HG02678 (cell line): ENCODE data around the gene KIF18B.
"Not testable (repeated sequence)": the region's sequence is repeated elsewhere in the genome, so short reads cannot be mapped to it uniquely, and the experiment has no call there.

ENCODE experiments used
- ATAC-seq: cut with Tn5 transposase; IDR thresholded peaks from one replicate; pipeline ENCODE4 v1.9.1; 2021; ENCODE audit warnings: mild to moderate bottlenecking, moderate library complexity; ENCODE audit not compliant: unreplicated experiment

The KIF18B gene

DNA sequence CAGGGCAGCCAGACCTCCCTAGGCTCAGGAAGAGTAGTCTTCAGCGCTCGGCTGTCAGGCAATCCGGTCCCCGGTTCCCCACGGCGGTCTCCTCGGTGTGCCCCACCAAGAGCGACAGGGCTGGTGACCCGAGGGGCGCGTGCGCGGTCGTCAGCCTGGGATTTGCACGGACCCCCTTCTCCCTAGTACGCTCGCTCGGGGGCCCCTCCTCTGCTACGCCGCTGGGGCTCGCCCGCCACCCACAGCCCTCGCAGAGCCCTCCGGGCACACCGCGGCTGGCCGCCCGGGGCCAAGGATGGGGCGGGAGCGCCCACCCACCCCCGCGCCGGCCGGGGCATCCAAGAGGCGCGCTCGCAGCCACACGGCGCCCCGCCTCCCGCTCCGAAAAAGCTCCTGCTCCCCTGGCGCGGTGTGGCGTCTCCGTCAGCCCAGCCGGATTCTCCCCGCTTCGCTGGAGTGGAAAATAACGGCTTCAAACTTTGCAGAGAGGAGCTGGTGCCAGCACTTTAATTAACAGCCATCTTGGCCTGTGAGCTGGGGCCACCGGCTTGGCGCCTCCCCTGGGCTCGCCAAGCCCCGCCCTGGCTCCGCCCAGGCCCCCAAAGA, 22.7 kb upstream of the KIF18B start:
- no peak for ATAC-seq

DNA sequence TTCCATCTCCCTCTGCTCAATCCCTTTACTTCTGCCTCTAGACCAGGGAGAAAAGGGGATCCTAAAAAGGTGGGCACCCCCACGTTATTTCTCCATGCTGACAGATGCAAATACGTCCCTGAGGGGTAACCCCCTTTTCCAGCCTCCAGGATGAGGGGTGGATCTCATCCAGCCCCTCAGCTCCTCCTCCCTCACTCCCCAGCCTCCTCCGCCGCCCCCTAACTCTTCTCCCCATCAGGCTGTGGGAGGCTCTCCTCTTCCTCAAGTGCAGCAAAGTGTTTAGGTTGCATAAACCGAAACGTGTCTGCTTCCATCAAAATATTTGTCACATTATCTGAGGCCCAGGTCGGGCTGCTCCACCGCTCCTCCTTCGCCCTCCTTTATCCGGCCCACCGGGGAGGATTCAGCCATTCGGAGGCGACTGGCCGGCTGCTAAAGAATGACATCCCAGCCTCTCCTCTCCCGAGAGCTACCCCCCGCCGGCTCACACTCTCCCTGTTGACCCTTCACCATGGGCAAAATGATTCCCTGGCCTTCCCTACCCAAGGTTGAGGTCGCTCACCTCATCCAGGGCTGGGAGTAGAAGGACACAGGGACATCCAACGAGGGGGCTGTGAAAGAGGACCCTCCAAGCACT, 21.7 kb upstream of the KIF18B start:
- ATAC-seq: no peak

DNA sequence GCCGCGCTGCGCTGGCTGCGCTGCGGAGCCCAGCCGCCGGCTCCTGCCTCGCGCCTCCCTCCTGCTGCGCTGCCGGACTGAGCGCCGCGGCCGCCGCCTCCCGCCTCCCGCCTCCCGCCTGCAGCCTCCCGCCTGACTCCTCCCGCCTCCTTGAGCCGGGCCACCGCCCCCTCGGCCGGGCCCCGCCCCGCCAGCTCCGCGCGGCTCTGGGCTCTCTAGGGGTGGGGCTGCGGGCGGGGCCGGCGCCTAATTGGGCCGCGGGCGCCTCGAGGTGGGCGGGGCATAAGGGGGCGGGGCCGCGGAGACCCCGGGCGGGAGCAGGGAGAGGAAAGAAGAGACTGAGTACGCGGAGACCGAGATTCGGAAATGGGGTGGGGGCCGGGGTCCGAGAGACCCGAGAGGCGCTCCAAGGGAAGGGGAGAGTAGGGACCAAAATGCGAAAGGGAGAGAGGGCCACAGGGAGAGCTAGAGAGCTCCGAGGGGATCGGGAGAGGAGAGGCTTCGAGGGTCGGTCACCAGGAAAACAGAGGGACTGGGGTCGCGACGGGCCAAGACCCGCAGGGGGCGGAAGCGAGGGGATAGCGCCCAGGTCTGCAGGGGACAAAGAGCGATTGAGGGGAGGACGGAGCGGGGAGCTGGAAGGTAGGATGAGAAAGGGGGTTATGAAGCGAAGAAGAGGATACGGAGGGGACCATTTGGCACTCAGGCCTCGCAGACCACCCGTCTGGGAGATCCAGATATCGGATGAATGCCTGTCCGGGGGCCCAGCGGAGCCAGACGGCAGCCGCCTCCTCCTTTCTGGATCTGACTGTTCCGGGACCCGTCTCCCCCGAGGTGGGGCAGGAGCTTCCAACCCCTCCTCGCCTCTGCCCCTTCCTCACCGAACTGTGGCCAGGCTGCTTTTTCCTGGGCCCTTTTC, 20.9 kb upstream of the KIF18B start, which contains the start of gene C1QL1:
Gene C1QL1, minus strand, starts transcription at position 79 of the 919 bp plus-strand sequence. CDS start 255 bp downstream, outside the sequence.
- ATAC-seq: peak; percentile 94

DNA sequence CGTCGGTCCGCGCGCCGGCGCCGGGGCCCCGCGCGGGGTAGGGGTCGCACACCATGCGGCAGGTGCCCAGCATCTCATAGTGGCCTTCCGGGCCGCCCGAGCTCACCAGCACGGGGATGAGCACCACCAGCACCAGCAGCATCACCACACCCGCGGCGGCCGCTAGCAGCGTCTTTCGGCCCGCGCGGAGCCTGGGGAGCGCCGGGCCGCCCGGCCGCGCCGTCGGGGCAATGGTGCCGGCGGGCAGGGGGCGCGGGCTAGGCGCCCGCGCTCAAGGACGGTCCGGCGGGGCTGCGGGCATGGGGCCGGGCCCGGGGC, 20.3 kb upstream of the KIF18B start:
- peak; percentile 9 for ATAC-seq

DNA sequence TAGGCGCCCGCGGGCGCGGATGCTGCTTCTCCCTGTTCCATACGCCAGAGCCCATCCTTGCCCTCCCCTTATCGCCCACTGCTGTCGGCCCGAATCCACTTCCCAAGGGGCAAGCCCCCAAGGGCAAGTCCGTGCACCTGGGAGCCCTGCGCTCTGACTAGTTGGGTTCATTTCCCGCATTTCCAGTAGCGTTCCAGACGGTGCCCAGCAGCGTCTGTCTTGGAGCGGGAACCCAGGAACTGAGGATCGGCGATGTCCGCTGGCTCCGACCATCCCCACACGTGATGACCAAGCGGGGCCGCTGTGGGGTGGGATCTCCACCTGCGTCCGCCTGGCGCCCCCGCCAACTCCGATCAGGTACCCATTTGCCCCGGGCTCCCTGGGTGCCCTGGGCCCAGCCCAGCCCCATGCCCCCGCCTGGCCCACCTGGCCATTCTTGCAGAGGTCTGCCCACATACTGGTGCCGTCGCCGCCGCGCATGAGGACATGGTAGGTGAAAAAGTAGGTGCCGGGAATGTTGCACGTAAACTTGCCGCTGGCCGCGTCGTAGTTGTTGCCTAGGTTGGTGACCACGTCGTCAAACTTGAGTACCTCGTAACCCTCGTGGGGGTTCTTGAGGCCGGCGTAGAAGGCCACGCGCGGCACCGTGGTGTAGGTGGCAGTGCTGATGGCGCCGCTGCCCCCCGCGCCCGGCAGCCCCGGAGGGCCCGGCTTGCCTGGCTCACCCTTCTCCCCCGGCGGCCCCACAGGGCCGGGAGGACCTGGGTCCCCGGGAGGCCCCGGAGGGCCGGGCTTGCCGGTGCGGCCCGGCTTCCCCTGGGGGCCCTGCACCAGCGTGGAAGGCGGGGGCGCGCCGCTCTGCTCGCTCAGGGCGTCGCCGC, 19.7 kb upstream of the KIF18B start:
- ATAC-seq: no peak

DNA sequence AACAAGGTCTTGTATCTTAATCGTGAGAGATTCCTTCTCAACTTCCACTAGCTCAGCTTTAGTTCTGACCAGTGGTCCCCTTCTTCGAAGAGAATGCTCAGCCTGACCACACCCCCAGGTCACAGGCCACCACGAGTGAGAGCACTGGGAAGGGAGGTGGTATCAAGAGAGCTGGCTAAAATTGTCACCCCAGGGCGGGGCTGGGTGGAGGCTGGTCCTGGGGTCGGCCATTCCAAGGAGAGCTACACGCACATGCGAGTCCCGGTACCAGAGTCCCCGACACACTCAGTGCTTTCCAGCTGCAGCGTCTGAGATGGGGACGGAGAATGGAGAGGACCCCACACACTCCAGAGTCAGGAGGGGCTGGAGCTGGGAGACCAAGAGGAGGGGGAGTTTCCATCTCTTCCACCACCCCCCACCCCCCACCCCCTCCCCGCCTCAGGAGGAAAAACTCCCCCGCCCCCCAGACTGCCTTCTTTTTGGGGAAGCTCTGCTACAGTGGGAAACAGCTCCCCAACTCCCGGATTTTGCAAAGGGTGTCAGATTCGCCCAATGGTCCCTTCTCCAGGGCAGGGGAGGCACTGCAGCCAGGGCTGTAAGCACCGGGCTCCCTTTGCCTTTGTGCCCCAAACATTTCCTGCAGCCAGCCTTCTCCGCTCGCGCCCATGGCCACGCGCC, 18.9 kb upstream of the KIF18B start:
- ATAC-seq: no peak

DNA sequence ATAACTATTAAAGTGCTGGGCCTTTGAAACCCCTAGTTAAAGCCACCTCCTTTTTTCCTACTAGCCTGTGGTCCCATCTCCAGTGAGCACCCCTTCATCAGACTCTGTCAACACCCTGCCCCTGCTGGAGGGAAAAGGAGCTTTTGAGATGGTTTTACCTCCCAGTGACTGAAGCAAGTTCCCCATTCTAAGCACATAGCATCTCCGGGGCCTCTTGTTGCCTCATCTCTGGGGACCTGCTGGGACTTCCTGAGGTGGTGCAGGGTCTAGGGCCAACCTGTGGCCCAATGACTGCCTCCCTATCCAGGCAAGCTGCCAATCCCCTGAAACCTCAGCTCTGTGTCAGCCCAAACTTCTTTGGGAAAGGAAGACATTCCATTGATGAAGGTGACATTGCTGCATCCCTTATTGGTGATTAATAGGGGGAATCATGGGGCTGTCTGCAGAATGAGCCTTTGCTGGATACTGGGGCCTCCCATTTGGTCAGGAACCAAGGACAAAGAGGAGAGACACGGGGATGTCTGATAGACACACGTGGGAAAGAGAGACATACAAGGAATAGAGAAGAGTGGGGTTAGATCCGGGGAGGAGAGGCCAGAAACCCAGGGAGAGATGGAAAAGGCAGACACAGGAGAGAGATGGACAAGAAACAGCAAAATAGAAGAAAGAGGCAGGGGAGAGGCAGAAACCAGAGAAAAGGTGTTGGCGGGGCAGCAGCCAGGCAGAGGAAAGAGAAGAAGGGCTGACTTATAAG, 18.1 kb upstream of the KIF18B start:
- no peak for ATAC-seq

DNA sequence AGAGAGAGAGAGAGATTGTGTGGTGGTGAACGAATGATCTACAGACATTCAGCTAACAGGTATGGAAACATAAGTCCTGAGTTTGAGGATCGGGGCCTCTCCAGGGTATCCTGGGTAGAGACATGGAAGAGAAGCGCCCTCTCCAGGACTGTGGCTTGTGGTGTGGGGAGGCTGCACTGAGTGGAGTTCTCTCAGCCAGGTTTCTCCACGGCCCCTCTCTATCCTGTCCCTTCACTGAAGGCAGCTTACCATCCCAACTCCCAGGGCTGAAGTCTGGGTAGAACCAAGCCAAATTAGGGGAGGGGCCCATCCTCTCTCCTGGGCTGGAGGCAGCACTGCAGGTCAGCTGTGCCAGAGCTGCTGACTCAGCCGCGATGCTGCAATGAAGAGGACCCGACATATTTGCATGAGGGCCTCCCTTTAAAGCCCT, 14.4 kb upstream of the KIF18B start:
- ATAC-seq: no peak

DNA sequence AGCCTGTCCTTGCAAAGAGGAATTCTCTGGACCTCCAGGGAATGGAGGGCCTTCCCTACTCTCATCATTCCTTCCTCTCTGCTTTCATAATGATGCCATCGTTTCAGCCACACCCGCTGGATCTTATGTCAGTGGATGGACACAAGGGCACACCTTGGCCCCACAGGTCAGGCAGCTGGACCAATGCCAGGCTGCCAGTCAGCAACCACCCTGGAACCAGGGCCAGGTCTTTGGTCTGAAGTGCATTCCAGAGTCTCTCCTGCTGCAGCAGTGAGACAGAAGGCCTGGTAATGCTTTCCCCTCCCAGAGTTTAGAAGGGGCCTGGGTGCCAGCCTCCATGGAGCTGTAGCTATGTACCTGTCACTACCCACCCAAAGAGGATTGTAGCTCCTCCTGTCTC, 13.1 kb upstream of the KIF18B start:
- no peak for ATAC-seq

DNA sequence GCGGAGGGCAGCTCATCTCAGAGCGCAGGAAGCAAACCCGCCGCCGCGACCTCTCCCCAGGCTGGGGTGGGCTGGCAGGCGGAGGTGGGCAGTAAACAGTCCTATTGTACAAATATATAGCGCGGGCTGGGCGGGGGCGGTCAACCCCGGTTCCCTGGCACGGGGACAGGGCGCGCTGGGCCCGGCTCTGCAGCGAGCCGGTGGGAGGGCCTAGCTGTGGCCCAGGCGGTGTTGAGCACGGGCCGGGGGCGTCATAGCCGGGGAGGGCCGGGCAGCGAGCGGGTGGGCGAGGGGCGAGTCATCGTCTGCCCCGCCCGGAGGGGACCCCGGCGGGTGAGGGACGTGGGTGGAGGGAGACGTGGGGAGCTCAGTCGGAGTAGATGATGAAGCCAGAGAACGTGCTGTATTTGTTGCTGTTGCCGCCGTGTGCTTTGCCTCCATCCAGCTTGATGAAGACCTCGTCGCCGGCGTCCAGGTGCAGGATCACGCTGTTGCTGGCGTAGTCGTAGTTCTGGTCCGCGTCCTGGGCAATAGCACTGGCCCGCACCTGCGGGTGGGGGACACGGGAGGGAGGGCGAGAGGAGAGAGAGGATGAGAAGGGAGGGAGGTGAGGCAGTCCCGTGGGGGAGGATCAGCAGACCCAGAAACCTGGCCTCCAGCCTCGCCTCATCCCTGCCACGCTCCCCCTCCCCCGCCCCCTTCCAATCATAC, 12.4 kb upstream of the KIF18B start:
- ATAC-seq: no peak

DNA sequence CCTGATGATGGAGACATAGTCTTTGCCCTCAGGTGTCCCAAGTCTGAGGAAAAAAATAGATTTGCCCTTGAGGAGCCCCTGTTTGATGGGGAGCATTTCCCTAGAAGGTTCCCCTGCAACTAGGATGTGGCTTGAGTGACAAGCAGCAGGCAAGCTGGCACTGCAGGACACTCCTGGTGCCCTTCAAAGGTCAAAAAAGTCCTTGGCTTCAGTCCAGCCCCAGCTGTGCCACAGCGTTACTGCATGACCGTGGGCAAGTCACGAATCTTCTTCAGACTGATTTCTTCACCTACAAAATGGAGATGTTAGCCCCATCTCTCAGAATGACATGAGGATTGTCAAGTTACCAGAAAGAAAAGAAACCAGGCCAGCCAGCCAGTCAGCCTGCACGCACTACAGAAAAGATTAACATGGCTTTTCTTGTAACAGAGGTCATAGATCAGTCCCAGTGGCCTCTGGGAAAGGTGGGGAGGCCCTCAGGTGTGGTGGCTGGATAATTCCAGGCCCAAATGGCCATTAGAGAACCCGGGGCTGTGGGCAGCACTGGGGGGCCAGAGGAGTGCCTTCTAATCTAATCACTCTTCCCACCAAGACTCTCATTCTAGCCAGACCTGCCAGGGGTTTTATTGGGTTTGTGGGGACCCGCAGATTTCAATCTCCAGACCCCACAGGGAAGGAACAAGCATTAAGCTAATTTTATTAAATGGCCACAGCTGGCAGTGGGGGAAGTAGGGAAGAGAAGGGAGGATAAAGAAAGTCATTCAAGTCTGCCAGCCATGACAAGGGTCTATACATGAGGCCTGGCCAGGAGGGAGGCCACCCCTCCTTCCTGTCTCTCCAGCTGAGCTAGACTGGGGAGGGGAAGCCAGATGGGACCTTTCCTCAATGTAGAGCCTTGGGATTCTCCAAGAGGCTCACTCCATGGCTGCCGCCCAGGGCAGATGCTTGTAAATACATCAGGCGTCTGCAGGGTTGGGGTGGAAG, 9.7 kb upstream of the KIF18B start:
- ATAC-seq: no peak

DNA sequence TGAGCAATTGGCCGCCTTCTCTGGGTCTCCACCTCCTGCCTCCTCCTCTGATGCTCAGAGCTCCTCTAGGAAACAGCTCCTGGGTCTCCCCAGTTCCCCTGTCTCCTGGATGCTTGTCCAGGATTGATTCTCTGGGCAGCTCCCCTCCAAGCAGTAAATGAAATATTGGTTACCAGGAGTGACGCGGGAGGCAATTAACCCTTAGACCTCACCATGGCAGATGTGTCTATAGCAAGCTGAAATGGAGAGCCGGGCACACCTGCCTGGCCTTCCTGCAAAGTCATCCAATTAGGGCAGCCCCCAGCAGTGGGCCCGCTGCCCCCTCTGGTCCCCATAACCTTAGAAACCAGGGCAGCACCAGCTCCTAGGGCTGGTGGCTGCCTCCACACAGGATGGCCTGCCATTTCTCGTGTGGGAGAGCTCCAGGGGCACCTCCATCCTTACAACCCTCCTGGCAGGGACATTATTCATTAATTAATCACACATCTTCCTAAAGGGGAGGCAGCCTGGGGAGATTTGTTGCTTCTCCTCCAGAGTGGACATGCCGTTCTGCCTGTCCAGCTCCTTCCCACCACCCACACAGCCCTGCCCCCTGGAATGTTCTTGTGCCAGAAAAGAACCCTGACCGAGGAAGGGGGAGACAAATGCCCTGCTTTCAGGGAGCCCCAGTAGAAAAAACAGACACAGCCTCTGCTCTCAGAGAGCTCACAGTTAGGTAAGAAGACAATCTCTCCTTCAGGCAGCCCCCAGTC, 8.3 kb upstream of the KIF18B start:
- no peak for ATAC-seq

DNA sequence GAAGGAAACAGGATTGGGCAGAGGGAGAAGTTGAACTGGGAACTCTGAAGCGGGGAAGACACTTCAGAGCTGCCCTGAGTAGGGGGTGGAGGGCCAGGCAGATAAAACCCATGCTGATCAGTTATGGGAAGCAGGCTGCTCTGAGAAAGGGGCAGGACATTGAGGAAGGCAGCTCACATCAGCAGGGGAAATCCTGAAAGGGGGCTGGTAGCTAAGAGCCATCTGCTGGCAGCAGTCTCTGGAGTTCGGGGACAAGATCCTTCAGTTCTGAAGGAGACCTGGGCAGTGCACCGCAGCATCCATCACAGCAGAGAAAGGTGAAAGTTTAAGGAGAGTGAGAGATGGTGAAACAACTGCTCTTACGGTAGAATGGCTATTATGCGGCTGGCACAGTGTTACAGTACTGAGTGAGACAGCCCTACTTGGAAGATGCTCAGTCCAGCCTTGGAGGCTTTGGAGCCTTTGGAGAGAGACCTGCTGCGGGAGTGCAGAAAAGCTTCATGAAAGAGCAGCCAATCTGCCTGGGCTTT, 5.4 kb upstream of the KIF18B start:
- ATAC-seq: no peak

DNA sequence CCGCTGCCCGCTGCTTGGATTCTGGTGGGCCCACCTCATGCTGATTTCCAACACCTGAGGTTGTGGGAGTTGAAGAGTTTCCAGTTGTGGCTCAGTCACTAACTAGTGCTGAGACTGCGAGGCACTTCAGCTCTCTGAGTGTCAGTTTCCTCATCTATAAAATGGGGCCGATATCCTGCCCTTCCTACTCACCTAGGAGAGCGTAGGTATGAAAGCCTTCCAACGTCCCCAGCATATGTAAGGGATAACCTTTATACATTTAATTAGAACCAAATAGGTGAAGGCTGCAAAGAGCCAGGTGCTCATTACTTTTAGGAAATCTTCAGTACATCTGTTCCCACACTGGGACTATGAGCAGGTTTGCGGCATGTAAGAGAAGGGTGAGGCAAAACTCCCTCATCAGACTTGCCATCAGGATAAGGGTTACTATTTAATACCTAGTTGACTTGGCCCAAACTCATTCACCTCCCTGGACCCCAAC, 782 bp upstream of the KIF18B start:
- ATAC-seq: no peak

DNA sequence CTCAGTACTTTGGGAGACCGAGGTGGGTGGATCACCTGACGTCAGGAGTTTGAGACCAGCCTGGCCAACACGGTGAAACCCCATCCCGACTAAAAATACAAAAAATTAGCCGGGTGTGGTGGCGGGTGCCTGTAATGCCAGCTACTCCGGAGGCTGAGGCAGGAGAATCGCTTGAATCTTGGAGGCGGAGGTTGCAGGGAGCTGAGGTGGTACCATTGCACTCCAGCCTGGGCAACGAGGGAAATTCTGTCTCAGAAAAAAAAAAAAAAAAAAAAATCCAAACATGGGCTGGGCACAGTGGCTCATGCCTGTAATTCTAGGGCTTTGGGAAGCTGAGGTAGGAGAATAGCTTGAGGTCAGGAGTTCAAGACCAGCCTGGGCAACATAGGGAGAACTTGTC, 1.9 kb downstream of the KIF18B start:
- ATAC-seq: not testable (repeated sequence)

DNA sequence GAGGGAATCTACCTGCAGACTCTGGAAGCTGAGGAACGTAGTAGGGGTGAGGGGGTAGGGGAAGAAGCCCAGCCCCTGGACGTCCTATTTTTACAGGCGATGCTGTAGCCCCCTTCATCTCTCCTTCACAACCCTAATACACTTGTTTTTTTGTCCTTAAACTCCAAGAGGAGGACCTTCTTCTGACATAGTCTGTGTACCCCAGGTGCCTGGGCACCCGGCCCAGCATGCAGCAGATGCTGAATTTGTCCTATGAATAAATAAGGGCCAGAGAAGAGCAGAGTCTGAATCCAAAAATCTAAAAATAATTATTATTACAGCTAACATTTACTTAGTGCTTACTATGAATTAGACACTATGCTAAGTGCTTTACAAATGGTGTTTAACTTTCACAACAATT, 5.1 kb downstream of the KIF18B start:
- no peak for ATAC-seq
